ENCODE results near the gene EFCC1.
A peak's percentile ranks its signal among the peaks of the same experiment; 100 is the strongest.

Gene EFCC1

DNA sequence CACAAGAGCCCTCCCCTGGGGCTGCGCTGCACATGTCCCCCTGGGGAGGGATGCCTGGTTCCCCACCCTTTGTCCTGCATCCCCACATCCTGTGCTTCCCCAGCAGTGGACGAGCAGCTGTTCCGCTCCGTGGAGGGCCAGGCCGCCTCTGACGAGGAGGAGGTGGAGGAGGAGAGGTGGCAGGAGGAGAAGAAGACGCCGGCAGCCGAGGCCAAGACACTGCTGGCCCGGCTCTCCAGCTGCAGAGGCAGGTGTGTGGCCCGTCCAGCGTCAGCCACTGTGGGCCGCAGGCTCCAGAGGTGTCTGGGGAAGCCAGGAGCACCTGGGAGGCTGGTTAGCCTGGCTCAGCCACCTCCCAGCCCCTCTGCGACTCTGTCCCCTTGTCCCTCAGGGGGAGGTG, 31.6 kb downstream of the EFCC1 start:
- no peak for DNase-seq (ENCODE audit: low spot score)

DNA sequence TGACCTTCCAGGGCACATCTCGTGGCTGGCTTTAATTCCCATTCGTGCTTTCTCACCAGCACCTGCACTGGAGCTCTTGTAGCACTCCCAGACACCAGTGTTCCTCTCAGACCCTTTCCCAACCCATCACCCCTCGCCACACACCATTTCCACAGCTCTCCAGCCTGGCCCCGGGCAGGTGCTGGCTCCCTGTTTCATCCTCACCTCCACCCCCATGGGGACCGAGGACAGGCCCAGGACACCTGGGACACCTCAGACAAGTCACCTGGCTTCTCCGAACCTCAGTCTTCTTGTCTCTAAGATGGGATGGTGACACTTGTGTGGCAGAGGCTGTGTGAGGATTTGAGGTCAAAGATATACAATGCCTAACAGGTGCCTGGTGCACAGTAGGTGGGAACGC, 32.0 kb downstream of the EFCC1 start:
- no peak for DNase-seq (ENCODE audit: low spot score)

DNA sequence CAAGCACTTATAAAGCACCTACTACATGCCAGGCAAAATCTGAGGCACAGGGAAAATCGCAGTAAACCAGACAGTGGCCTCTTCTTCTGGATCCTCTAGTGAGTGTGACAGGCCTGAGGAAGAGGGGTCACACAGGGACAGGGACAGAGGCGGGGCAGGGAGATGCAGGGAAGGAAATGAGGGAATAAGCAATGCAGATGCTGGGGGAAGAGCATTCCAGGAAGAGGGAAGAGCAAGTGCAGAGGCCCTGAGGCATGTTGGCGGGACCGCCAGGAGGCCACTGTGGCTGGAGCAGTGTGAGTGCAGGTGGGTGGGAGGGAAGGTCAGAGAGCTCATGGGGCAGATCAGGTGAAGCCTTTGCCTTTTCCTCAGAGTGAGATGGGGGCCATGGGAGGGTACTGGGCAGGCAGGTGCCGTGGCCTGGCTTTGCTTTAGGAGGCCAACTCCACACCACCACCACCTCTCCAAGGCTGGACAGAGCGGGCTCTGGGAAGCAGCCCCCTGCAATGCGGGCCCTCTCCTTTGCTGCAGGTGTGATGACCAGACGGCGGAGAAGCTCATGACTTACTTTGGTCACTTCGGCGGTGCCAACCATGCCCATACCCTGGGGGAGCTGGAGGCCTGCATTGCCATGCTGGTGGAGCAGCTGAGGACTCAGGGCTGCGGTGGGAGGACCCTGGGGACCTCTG, 32.7 kb downstream of the EFCC1 start:
- no peak for DNase-seq (ENCODE audit: low spot score)

DNA sequence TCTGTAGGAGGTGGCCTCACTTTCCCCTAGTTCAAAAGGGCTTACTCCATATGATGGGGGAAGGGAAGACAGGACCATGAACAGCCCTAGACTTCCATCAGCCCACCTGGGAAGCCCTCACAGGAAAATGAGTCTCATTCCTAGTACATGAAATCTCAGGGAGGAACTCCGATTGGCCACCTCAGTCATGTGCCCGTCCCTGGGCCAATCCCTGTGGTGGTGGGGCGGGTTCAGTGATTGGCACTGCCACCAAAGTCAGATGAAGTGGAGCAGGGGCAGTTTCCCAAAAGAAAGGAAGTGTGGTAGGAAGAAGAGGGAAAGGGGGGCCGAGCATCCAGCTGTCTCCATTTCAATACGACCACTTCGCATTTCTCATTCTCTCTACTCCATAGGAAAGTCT, 33.5 kb downstream of the EFCC1 start:
- no peak for DNase-seq (ENCODE audit: low spot score)

DNA sequence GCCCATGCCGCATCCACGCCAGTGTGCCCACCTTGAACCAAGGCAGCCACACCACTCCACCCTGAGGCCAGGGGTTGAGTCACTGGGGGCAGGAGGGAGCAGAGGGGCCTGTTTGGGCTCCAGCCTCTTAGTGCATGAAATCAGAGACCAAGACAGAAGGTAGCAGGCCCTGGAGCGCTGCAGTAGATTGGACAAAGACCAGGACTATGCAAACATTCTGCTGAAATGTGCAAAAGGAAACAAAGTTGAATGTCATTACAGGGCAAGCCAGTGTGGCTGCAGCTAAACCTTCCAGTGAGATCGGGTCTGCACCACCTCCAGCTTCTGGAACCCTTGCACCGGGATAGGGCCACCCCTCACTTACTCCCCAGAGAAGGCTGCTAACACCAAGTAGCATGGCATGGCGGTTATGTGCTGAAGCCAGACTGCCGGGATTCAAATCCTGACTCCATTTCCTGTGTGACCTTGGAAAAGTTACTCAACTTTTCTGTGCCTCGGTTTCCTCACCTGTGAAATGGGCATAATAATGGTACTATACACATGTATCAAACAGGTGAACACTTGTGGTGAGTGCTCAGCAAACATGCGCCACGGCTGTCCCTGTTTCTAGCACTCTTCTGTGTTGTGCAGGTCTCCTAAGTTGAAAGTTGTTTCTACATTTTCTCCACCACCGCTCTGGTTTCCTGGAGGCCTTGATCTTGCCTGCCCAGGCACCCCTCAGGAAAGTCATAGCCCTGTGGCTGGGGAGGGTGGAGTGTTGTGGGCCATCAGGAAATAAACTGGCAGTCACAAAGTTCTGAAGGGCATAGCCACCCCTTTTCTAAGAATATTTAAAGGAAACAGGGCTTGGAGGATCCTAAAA, 34.5 kb downstream of the EFCC1 start:
- DNase-seq (ENCODE audit: low spot score) = no peak

DNA sequence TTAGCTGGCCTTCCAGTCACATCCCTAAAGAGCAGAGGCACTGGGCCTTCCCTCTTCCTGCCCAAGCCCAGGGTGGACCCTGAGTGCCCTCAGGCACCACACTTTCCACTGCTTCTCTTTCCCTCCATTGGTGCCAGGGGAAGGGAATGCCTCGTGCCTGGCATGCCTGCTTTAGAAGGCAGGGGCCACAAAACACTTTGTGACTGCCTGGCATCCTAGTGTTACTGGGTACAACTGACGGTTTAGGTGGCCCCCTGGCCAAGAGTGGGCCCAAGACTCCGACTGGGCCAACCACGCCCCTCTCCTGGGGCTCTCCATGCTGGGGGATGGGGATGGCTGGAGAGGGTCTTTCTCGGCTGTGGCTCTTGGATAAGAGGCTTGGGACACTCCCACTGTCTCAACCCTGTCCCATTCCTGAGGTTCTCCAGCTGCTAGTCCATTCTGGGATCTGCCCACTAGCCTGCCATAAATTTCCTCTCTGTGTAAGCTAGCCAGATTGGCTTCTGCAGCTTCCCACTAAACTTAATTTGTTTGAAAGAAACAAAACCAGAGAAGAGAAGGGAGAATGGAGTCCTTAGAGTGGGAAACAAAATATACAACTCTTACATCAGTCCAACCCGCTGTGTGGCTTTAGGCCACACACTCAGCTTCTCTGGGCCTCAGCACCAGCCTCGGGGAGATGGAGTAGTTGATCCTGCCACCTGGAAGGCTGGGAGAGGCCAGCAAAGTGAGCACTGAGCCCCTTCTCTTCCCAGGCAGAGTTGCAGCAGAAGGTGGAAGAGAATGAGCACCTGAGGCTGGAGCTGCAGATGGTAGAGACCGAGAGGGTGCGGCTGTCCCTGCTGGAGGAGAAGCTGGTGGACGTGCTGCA, 35.4 kb downstream of the EFCC1 start:
- no peak for DNase-seq (ENCODE audit: low spot score)

DNA sequence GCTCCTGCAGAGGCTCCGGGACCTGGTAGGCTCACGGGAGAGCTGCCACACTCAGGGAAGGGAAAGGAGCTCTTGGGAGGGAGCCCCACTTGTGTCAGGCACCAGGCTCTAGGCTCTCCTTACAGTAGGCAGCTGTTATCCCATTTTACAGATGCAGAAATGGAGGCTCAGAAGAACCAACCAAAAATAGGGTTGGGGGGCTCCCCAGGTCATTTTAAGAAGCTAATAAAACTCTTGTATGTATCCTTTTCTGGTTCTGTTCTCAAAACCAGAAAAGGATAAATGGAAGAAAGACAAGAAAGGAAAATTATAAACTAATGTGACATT, 36.0 kb downstream of the EFCC1 start:
- DNase-seq (ENCODE audit: low spot score) = no peak

DNA sequence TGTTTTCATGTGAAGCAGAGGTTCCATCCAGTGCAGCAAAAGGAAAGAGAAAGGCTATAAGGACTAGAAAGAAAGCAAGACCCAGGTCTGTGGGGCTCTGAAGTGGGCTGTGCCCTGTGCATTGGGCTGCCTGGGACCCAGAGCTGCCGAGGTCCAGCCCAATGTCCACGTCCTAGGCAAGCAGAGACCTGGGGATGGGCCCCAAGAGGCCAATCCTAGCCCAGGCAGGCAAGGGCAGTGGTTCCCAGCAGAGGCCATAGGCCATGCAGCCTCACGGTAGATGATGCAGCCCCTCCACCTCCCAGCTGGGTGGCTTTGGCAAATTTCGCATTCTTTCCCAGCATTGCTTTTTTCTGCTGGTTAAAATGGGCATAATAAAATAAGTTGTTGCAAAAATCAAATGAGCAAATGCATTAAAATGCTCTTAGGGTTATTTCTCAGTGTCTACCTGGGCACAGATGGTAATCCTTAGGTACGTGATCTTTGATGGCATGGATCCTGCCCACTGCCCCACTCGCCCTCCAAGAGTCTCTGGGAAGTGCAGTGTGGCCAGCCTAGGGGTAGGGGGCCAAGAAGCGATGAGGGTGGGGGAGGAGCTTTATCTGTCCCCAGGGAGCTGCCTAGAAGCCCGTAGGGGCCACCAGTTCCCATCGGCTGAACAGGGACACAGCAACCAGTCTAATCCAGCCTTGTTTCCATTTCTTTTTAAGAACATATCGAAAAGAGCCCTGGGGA, 37.2 kb downstream of the EFCC1 start:
- DNase-seq (ENCODE audit: low spot score) = no peak

DNA sequence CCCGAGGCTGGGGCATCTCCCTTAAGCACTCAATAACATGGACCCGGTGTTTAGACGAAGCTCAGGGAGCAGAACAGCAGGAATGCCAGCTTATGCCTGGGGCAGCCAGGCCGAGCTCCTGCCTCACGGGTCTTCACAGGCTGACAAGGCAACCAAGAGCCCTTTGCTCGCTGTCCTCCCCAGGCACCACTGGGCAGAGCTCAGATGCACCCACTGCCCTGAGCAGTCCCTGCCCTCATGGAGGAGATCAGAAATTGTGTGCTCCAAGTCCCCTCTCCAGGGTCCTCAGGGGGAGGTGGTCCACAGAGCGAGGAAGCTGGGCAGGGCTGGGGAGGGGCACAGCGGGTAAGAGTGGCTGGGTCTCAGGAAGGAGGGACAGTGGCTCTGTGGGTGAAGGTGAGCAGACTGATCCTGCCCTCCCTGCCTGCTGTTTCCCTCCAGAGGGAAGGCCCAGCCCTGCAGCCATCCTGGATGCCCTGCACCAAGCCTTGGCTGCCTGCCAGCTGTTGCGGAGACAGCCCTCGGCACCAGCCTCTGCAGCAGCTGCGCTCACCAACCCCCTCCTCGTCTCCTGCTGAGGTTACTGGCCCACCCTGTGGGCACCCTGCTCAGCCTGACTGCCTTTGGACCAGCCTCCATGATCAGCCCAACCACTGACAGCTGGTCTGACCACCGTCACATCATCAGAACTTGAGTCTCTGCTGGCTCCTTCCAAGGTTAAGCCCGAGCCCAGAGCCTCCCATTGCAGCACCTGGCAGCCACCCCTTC, 38.4 kb downstream of the EFCC1 start:
- no peak for DNase-seq (ENCODE audit: low spot score)

DNA sequence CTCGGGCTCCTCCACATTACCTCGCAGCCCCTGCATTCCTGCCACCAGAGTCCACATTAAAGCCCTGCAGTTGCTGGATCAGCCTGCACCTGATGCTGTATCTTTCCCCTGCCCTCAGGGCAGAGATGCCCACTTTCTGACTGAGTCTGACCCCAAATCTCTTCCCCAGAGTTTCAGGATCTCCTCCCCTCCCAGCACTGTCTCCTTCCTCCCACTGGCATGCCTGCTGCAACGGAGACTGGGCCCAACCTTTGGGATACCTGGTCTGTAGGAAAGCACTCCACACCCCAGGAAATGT, 38.9 kb downstream of the EFCC1 start:
- no peak for DNase-seq (ENCODE audit: low spot score)

DNA sequence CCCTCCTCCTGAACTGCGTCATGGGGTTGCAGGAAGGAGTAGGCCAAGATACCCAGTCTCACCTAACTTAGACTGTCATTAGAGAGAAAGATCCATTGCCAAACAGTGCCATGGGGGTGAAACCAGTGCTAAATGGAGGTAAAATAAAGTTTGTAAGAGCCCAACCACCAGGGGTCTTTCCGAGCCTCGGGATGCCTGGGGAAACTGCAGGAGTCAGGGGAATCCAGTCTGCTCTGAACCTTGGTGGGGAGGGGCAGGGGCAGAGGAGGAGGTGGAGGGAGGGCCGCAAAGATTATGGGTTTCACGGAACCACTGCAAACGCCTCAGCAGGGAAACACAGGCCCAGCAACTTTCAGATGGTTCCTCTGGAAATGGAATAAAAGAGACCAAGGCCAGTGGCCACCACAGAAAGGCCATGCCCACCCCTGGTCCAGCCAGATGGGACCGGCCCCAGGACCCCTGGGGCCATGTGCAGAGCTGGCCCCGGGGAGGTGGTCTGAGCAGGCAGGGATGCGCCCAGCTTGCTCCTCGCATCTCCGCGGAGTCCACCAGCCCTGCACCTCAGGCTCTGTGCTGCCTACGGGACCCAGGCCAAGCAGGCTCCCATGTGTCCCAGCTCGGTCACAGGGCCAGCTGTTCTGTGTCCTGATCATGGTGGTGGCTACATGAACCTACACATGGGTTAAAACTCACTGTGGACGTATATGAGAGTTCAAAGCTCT, 39.6 kb downstream of the EFCC1 start:
- DNase-seq (ENCODE audit: low spot score) = no peak

DNA sequence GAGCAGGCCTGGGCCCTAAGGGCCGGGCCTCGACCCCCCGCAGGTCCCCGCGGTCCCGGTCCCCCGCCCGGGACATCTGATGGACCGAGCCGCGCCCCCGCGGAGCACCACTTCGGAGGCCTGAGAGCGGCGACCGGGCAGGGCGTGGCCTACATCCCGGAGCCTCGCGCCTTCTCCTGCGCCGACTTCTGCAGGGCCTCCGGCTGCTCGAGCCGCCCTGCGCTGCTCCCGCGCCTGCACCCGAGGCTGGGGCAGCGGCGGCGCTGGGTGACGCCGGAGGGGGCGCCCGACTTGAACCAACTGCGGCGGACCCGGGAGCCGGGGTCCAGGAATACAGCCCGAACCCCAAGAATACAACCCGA, 44.6 kb downstream of the EFCC1 start:
- peak; percentile 11 for DNase-seq (ENCODE audit: low spot score)

DNA sequence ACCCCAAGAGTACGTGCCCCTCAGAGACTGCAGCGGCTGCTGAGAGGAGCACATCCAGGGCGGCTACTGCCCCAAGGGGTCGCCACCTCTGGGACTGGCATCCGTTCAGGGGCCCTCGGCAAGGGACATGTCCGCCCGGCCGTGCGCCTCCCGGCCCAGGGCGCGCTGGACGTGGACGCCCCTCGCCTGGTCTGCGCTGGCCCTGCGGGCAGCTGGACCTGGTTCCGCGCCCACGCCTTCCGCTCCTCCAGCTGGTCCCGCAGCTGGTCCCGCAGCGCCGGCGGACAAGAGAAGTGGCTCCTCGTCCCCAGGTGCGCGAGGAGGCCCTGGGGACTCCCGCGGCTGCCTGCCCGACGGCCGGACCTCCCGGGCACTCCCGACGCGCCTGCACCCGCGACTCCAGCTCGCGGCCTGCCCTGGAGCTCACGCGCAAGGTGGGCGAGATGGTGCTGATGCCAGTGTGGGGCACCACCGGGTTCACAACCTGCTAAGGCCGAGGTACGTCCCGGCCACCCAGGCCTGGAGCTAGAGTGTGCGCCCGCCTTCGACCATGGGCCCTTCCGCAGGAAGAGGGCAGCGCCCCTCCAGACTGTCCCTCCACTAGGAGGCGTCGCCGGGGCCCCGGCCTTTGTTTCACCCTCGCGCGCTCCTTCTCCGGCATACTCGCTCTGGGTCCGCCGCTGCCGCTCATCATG, 45.1 kb downstream of the EFCC1 start:
- no peak for DNase-seq (ENCODE audit: low spot score)

DNA sequence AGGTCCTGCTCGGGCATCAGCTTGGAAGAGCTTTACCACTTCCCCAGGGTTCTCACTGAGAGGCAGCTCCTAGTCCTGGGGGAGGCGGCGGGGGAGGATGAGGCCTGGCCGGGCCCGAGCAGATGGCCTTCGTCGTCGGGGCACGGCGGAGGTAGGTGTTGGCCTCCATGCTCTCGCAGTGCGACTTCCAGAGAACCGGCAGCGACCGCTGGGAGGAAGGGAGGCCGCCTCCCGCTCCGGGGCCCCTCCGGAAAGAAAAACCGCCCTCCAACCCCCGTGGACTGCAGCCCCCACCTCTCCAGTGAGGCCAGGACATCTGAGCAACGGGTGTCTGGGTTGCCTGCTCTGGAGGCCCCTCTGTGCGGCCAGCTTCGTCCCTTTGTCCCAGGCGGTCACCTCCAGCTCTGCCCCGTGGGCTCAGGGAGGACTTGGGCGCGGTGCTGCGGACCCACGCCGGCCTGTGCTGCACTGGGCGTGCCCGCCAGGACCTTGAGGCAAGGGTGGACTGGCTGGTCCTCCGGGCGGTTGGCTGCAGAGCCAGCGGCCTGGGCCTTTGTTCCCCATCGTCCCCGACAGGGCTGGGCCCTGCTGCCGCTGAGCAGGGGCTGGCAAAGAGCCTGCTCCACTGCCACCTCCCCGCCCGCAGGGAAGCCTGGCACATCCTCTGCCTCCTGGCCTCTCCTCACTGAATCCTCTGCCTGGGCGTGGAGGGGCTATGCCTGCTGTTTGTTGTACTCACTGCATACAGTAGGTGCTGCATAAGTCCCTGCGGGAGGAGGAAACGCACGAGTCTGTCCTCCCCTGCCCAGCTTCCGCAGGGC, 45.8 kb downstream of the EFCC1 start:
- no peak for DNase-seq (ENCODE audit: low spot score)

DNA sequence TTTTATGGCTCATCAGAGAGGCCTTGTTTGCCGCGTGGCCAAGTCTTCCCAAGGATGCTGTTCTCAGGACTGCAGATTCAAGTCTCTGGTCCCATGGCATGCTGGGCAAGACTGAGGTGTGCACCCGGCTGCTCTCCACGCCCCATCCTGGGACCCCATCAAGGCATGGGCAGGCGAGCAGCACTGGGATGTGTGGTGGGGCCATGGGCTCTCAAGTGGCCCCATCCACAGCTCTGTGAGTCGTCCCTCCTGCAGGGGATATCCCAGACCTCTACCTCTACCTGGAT, 46.4 kb downstream of the EFCC1 start:
- DNase-seq (ENCODE audit: low spot score) = no peak

DNA sequence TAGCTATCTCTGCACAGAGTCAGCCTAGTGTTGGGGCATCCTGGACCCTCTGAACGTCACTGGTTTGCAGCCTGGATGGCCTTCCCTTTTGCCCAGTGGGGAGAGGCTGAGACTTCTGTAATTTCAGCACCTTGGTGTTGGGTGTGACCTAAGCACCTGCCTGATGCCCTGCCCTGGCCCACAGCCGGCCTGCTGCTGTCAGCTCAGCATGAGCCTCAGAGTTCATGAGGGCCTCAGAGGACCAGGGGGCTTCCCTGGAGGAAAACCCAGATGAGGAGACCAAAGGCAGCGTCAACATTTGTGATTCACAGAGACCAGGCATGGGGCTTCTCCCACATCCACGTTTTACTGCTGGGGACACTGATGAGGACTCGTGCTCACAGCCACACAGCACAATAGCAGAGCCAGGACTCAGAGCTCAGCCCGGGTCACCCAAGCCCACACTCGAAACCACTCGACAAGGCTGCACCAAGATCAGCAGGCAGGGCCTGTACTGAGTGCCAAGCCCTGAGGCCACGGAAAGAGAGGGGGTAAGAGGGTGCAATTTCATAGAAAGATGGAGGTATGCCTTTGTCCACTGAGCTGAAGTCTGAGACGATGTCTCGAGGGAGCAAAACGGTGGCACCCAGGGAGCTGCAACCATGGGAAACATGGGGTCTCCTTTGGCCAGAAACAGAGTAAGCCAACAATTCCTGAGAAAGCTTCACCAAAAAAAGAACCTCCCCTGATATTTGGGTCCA, 49.6 kb downstream of the EFCC1 start:
- DNase-seq (ENCODE audit: low spot score) = no peak

DNA sequence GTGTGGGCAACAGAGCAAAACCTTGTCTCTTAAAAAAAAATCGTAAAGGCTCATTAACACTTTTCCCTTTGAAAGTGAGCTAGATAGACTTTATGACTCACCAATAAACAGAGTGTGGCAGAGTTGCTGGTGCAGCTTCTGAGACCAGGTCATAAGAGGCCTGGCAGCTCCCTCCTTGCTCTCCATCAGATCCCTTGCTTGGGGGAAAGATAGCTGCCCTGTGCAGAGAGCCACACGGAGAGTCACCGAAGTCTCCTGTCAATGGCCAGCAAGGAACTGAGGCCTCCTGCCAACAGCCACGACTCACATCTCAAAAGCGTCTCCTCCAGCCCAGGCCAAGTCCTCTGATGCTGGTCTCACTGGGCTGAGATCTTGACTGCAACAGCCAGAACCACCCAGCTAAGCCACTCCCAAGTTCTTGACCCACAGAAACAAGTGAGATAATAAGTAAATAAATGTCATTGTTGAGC, 50.8 kb downstream of the EFCC1 start:
- no peak for DNase-seq (ENCODE audit: low spot score)

DNA sequence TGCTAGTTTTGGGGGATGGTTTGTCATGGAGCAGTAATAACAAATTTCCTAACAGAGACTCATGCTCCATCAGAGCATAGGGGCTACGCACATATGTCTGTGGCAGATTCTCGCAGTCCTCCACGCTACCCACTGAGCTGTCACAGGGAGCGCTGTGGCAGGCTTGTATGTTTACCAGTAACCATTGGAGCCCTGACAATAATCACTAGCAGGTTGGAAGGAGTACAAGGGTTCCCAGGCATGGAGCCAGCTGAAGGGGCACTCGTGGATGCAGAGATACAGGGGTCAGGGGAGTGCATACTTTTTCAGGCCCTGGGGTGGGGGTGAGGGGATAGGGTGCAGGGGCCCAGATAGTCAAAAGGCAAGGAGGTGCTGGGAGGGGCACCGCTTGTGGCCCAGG, 51.6 kb downstream of the EFCC1 start:
- DNase-seq (ENCODE audit: low spot score) = no peak

DNA sequence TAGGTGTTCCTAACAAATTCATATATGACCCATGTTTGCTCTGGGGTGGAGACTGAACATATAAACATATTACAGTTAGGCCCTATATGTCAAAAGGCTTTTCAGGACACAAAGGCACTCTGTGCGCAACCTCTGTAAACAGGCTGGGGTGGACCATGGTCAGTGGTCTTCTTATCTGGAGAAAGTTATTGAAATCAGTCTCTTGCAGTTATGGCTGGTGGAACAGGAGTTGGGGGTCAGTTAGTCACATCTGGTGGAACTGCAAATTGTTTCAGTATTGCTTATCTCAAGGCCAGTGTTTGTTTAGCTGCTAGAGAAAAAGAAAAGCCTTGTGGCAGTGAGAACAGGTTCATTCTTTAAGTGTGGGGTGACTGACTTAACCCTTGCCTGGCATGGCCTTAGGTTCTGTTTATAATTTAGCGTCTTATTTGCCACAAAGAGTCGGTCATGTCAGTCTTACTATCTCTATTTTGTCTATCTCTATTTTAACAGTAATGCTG, 53.6 kb downstream of the EFCC1 start:
- DNase-seq (ENCODE audit: low spot score) = no peak

Measured in CD4-positive, alpha-beta T cell treated with Interleukin-15 for 4 hours (primary cell).